ENCODE measurements around the gene TNK1.
A peak's percentile ranks its signal among the peaks of the same experiment; 100 is the strongest.

The TNK1 gene

DNA sequence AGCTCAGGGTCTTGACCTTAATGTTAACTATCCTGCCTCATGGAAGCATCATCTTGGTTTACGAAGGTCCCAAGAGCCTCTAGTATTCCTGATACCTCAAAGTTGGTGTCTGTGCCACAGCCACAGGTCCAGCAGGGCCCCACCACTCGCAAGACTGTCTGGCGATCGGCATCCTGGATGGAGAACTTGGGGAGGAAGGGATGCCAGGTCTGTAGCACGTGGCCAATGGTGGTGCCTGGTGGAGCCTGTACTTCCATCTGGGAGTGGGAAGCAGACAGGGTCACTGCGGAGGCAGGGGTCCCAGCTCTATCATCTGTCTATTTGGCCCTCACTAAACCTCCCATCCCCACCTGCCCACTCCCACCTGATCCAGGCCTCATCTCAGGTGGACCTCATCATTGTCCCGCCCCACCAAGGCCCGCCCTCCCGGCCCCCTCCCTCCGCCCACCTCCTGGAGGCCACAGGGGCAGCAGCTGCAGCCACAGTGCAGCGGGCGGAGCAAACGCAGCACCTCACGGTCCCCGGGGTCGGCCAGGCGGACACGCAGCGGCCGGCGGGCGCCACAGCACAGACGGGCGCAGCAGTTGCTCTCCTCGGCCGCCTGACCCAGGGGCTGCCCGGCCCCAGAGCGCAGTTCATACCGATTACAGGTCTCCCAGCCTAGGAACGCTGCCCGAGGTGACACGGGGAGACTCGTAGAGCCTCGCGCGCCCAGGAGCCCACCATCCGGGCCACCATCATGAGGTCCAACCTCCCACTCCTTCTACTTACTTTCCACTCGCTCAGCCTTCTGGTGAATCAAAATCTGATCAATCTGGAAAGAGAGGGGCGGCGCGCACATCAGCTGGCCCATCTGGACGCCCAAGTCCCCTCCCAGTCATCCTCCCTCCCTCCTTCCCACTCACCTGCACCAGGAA, 12.1 kb downstream of the TNK1 start:
- no peak for DNase-seq

DNA sequence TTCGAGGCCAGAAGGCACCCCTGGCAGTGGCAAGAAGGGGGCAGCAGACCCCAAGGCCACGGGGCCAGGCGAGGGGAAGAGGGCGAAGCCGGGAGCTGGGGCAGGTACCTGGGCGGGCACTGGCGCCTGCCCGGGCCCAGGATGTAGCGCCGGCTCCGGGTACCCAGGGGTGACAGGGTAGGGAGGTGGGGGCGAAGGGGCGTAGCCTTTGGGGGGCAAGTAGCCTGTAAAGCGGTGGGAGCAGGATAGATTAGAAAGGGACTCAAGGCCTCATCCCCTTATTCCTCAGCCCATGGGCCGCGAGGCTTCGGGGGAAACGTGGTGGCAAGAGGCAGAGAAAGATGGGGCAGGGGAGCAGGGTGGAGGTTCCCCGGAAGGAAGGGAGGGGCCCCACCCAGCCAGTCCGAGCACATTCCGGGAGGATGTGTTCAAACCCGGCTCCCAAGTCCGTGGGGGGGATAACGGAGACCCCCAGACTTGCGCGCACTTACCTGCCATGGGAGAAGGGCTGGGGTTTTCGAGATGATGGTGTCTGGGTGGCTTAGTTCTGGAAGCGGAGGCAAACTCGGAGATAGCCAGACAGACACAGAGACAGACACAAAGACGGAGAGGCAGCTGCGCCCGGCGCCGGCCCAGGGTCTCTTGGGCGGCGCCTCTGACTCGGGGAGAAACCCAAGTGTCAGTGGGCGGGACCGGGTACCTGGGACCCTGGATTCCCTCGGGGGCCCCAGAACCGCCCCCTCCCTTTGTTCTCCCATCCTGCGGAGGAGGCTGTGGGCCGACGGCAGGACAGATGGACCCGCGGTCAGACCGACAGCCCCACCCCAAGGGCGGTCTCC, 12.9 kb downstream of the TNK1 start:
- DNase-seq = no peak

DNA sequence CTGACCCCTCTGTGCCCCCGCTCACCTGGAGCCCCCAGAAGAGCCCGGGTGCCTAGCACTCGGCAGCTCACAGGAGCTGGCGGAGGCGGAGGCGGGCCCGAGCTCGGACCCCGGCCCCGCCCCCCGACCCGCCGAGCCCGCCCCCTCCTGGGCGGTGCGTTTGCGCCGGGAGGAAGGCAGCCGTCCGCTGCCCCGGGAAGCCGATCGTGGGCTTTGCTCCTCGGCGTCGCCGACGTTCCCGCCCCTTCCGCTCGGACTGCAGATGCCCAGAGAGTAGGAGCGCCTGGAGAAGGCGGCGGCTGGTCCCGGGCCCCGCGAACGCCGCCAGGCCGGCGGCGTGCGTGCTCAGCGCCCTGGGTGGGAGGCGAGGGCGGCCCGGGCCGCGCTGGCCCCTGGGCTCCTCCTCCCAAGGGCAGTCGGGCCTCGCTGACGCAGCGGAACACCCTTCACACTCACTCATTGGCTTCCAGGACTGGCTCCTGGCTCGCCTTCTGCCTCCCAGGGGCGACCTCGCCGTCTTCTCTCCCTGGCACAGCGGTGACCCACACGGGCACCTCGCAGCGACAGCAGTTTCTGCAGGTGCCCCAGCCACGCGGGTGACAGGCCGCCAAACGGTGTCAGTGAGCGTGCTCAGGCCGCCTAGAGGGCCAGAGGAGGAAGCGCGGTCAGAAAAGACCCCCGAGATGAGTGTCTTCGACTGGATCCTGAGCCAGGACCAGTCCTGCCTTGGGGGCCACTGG, 13.7 kb downstream of the TNK1 start, which contains the start of gene PLSCR3:
Gene PLSCR3, minus strand, starts transcription at position 74 of the 740 bp plus-strand sequence. CDS start 415 bp downstream, outside the sequence.
- peak; percentile 46 for DNase-seq

DNA sequence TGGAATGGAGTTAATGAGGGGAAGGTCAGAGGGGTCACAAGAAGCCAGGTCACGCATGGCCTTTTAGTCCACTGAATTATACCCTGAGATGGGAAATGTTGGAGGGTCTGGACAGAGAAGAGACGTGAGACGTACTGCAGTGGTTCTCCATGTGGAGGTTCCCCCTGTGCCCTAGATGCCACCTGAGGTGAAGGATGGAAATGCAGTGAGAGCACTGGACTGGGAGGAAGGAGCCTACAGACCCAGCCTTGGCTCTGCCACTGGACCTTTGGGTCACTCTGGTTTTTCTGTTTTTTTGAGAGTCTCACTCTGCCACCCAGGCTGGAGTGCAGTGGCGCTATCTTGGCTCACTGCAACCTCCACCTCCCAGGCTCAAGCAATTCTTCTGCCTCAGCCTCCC, 15.3 kb downstream of the TNK1 start:
- DNase-seq = no peak

DNA sequence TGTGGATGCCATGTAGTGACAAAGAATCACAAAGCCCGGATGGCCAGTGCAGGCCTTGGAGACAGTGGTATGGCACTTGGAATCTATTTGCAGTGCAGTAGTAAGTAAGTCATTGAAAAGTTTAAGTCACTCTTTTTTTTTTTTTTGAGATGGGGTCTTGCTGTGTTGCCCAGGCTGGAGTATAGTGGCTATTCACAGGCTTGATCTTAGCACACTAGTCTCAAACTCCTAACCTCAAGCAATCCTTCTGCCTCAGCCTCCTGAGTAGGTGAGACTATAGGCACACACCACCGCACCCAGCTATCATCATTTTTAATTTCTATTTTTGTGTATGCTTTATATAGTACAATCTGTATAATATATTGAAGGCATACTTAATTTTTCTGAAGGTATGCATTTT, 17.7 kb downstream of the TNK1 start:
- DNase-seq = no peak

DNA sequence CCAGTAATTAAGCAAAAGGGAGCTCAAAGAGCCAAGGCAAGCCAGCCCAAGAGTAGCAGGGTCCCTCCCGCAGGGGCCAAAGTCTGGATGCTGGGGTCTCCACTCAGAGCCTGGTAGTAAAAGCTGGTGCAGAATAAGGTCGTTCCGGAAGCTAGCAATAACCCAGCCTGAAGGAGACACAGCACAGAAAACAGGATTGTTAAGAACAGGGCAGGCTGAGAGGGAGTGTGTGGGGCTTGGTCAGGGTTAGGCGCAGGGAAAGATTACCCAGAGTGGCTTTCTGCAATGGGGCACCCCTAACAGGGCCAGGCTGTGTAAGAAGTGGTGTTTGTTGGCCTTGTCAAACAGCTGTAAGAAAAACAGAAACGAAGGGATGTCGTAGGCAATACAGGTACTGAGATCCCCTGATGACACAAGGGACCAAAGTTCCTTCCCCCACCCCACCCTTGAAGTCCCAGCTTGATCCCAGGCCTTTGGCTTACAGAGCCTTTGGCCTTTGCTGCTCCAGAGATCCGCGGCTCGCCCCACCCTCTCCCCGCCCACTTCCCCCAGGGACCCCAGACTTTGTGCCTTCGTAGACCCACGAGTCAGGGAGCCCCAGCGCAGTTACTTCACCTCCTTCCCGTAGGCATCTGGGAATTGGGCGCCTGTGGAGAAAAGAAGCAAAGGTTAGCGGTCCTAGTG, 22.3 kb downstream of the TNK1 start:
- no peak for DNase-seq

DNA sequence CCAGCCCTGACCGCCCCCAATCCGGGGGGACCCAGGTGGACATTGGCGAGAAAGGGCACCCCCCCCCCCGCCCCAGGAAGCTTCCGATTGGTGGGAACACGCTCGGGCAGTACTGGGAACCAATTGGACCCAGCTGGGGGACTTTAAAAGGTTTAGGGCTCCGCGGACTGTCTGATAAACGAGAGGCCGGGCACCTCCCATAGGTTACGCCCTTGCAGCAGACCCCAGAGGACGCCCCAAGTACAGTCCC, 22.8 kb downstream of the TNK1 start:
- DNase-seq = peak; percentile 48

DNA sequence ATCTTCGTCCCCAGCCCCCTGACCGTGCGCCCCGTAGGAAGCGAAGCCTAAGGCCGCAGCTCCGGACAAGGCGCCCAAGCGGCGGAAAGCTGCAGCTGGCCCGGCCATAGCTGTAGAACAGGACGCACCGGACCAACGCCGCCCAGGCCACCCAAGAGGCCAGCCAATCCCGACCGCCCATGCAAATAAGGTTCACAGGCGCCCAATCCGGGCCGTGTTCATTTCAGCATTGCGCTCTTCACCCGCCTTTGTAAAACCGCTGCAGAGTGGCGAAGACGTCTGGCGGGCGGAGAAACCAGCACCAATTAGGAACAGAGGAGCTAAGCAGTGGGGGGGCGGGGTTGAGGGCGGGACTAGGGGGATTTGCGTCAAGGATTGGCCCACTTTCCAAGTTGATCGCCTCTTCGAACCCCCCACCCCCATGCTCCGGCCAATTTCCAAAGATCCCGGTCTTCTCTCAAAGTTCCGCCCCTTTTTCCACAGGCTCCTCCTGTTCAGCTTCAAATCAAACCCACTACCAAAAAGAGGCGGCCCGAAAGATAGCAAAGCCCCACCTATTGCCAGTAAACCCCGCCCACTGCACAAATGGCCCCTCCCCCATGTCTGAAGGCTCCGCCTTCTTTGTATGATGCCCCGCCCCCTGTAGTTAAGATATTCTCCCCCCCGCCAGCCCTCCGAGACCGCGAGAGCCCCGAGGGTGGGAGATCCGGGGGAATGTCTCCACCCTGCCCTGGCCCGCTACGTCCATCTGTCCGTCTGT, 23.3 kb downstream of the TNK1 start, which contains the start of gene TMEM256:
Gene TMEM256, minus strand, starts transcription at position 121 of the 760 bp plus-strand sequence. Its CDS starts 13 bp downstream, at position 108.
- peak; percentile 99 for DNase-seq

DNA sequence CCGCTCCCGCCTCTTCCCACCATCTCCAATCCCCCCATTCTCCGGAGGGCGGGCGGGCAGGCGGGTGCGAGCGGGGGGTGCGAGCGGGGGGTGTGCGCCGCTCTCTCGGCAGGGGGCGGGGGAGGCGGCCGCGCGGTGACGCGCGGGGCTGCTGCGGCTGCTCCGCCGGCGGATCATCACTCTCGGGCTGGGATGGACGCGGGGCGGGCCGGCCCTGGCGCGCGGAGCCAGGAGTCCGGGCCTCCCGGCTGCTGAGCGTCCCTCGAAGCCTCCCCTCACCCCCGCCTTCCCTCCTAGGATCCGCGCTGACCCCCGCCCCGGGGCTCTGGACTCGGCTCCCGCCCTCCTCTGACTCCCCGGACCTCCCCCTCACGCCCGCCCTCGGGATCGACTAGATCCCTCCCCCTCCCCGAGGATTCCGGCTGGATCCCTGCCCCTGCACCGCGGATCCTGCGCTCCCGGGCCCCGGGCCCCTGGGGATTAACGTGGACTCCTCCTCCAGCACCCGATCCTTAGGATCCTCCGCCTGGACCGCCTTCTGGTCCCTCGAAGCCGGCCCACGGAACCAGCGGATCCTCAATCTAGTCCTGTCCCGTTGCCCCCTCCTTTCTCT, 24.0 kb downstream of the TNK1 start:
- no peak for DNase-seq

DNA sequence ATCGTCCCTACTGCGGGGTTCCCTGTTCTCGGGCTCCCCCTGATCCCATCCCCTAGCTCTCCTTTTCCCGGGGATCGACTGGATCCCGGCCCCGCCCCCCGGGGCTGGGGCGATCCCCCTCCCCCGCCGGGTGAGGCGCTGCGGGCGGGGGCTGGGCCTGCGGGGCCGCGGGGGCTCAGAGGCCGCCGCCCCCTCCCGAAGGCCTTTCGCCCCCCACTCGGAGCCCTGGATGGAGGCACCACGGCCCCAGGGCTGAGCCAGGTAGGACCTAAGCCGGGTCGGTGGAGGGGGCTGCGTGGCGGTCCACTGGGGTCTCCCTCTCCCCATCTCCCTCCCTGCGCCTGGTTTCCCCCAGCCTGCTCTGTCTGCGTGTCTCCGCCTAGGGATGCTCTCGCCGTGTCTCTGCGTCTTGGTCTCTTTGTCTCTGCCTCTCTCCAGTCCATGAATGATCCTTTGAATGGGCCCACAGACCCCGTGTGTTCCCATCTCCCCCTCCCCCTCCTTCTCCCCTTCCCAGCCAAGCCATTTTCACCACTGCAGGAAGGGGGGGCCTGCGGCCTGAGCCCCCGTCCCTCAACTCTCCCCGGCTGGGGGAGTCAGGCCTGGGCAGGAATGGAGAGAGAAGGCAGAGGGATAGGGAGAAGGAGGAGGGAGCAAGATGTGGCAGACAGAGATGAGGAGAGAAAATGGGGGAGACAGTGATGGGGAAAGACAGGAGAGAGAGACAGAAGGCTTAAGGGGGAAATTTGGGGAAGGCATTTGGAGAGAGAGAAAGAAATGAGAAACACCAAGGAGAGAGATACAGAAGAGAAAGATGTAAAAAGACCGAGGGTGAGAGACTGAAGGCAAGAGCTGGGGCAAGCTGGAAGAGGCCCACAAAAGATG, 24.7 kb downstream of the TNK1 start:
- no peak for DNase-seq

DNA sequence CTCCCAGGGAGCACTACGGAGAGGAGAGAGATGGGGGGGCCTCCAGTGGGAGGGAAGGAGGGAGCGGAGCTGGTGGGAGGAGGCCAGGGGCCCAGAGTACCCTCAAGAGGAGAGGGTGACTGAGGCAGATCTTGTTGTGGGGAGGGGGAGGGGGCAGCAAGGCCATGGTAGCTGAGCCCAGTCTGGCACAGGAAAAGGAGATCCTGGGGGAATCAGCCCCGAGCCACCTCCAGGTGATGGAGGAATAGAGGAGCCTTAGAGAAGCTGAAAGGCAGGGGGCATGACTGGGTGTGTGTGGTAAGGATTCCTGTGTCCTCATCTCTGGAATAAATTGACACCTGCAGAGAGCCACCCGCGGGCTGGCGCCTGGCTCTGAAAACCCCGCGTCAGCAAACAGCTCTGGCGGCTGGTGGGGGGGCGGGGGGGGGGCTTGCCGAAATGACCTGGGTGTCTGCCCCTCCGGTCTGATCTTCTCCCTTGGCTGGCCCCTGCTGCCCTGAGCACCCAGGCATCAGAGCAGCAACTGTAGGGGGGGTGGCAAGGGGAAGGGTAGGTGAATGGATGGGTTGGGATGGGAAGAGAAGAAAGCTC, 25.4 kb downstream of the TNK1 start:
- DNase-seq = no peak

DNA sequence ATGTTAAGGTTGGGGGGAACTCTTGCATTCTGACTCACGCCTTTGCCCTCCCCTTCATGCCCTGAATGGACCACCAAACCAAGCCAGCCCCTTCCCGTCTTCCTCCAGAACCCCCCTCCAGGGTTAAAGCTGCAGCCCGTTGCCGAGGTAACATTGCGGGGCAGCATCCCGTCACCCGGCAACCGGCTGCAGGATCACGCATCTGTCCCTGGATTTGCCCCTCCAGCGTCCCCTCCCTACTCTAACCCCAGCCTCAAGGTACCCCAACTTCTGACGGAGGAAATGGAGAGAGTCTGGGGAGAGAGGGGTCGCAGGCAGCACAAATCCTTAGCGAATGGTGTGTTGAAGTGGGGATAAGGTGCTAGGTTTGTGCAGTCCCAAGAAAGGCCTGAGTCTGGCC, 26.2 kb downstream of the TNK1 start:
- no peak for DNase-seq

DNA sequence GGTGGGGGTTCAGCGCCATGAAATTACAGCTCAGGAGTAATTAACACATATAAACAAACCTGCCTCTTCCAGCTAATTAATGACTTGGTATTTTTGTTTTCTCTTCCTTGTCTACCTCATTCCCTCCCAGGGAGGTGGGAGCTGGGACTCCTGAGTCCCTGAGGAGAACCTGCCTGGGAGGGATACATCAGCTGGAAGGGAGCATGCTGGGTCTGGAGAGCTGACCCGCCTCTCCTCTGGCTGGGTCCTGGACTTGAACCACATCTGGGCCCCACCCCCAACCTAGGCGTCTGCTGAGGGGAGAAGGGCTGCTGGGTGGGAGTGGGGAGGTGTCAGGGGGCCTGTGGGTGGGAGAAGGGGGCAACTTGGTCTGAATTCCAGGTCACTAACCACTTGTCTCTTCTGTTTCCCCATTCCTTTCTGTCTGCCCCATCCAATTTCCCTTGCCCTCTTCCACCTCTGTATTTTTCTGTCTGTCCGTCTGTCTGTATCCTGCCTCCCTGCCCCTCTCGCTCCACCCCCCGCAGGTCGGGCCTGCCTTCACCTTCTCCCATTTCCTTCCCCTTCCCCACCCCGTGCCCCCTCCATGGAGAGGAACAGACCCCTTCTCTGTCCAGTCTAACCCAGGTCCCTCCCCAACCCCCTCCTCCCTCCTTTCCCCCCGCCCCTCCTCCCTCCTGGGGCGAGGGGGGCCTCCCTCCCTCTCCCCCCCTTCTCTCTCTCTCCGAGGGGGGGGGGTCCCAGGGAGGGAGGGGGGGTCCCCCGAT, 26.8 kb downstream of the TNK1 start, which contains the start of gene NLGN2:
Gene NLGN2, plus strand, starts transcription at position 361 of the 767 bp plus-strand sequence. CDS start 411 bp downstream, outside the sequence.
- no peak for DNase-seq

DNA sequence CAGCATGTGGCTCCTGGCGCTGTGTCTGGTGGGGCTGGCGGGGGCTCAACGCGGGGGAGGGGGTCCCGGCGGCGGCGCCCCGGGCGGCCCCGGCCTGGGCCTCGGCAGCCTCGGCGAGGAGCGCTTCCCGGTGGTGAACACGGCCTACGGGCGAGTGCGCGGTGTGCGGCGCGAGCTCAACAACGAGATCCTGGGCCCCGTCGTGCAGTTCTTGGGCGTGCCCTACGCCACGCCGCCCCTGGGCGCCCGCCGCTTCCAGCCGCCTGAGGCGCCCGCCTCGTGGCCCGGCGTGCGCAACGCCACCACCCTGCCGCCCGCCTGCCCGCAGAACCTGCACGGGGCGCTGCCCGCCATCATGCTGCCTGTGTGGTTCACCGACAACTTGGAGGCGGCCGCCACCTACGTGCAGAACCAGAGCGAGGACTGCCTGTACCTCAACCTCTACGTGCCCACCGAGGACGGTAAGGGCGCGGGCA, 27.4 kb downstream of the TNK1 start:
- DNase-seq = no peak

DNA sequence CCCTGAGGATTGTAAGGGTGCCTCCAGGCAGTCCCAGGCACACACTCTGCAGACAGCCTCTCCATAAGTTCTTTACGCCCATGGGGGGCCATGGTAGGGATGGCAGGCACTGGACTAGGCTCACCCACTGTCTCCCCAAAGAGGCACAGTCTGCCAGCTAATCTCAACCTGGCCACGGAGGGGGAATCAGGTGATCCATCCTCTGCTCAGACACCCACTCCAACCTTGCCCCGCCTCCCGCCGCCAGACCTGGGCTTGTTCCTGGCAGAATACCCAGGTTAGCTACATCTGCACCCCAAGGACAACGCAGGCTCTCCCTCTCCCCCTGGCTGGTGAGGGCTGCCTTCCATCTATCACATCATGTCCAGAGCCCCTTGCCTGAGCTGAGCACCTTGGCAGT, 28.0 kb downstream of the TNK1 start:
- DNase-seq = no peak

DNA sequence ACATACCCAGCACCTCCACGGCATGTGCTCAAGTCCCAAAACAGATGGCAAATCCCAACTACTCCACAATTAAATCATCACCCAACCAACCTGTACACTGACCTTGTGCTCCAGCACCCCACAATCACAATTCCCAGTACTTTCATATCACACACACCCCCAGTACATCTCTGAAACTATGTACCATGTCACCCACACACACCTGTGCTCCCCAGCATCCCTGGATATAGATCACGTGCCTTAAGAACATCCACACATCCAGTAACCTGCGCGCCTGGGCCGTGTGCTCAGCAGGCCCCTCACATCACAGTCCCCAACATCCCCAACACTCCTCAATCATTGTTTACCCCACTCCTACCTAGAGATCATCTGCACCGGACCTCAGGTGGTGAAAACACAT, 28.8 kb downstream of the TNK1 start:
- no peak for DNase-seq

DNA sequence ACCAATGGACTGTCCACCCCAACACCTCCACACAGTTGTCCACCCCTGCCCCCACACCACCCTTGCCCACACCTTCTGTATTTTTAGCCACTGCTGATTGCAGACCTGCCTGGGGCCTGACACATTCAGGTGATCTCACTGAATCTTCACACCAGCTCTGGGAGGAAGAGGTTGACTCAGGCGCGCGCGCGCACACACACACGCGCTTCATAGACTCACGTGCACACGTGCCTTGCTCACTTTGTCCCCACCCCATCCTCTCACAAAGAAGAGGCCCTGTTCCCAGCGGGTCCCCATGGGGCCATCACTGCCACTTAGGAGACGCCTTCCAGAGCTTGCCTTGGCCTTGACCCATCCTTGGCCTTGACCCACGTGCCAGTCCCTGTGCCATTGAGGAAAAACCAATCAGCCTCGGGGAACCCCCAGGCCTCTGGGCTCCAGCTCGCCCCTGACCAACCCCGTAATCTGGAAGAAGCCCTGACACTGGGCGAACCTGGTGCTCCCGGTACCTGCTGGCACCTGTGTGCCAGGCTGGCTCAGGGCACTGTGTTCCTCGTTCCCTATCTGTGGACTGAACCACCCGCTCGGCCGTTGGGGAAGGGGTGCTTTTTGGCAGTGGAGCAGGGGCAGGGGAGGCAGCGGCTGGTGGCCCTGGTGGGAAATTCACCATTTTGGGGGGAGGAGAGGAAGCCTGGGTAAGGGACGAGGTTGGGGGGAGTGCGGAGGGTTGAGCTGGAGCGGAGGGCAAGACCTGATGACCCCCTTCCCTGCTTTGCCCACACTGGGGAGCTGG, 29.9 kb downstream of the TNK1 start:
- no peak for DNase-seq

DNA sequence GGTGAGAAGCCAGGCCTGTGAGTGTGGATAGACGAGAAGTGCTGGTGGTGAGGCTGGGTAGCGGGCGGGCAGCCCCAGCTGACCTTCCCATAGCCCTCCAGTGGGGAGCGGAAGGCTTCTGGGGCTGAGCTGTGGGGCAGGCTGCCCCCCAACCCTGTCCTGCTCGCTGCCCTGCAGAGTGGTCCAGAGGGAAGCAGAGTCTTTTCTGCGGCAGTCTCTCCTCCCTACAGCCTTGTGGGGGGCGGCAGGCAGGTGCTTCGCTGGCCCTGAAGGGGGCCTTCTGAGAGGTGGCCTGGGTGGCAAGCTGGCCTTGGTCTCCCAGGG, 30.5 kb downstream of the TNK1 start:
- no peak for DNase-seq

Data from NCI-H1694 (cell line).